Stimulated activated CD4-positive, alpha-beta T cell treated with anti-CD3 and anti-CD28 coated beads, Interleukin-1b, Interleukin-23, amount 100 ng/mL, for 4 hours (primary cell): ENCODE results near the gene RASL11A.
"Not testable (repeated sequence)": the region's sequence is repeated elsewhere in the genome, so short reads cannot be mapped to it uniquely, and the experiment has no call there.

Source experiments
- DNase-seq, 2 donors: peaks; one replicate each; pipeline ENCODE4 v3.0.0-alpha.2; 2020; ENCODE audit warnings: low read depth in 2 of 2

The RASL11A gene

GRCh38 chr13:27270594-27271520 is at the start of gene RASL11A:
Gene RASL11A (plus strand): TSS chr13:27270830. CDS start chr13:27270945, 115 bp downstream.
- peak; percentile 69 to 75 for DNase-seq

- not testable (repeated sequence) for DNase-seq
Measured at GRCh38 chr13:27222100-27222499, 48.5 kb upstream of the RASL11A start.

DNA sequence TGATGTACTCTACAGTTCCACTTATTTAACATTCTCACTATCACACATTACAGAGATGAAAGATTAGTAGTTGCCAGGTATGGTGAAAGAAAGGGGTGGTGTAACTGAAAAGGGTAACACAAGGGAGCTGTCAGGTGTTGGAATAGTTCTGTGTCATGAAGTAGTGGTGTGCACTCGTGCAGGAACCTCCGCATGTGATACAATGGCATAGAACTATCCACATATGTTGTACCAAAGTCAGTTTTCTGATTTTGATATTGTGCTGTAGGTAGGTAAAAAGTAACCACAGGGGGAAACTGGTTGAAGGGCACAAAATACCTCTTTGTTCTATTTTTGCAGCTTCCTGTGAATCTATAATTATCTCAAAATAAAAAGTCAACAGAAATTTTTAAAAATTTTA is 43.6 kb upstream of the RASL11A start:
- no peak for DNase-seq

GRCh38 chr13:27228131-27228530 is 42.5 kb upstream of the RASL11A start:
- DNase-seq, result no peak

GRCh38 chr13:27229642-27230041 is 41.0 kb upstream of the RASL11A start:
- DNase-seq, result no peak

- no peak for DNase-seq
Measured at GRCh38 chr13:27233964-27234363, 36.7 kb upstream of the RASL11A start.

GRCh38 chr13:27236478-27236877 is 34.2 kb upstream of the RASL11A start:
- no peak for DNase-seq

DNA sequence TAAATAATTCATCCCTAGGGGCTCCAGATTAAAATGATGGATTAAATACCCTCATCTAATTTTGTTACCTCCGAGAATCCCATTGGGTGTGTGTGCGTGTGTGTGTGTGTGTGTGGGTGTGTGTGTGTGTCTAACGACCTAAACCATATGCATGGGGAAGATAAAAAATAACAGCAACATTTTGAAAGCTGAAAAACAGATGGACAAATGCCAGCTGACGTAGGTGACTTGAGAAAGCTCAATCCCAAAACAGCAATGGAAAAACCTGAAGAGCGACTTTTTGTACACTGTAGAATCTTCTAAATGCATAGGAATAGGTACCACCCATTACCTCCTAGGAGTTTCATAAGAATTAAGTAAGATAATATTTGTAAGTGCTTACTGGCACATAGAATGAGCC is 27.9 kb upstream of the RASL11A start:
- no peak for DNase-seq

DNA sequence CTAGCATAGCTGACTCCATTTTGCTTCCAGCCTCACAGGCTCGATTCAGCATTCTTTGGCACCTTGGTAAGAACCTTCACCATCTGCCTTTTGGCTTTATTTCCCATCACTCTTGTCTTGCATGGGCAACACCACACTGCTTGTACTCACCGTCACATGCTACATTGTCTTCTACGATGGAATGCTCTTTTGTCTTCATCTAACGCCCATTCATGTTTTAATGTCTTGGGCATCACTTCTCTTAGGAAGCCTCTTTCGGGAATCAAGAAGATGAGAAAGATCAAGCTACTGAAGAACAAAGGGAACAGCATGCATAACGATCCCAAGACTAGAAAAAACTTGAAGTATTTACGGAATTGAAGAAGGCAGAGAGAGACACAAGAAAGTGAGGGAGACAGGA is 25.0 kb upstream of the RASL11A start:
- DNase-seq, result no peak

- no peak for DNase-seq
Measured at GRCh38 chr13:27250833-27251165, 19.8 kb upstream of the RASL11A start.

- peak; percentile 86 to 87 for DNase-seq
Measured at GRCh38 chr13:27251166-27252091, 19.2 kb upstream of the RASL11A start, which contains the start of gene RPL21. Gene RPL21 (plus strand): TSS chr13:27251558. CDS start chr13:27253777, 2,219 bp downstream.

- DNase-seq, result no peak
Measured at GRCh38 chr13:27252467-27252866, 18.2 kb upstream of the RASL11A start.

DNA sequence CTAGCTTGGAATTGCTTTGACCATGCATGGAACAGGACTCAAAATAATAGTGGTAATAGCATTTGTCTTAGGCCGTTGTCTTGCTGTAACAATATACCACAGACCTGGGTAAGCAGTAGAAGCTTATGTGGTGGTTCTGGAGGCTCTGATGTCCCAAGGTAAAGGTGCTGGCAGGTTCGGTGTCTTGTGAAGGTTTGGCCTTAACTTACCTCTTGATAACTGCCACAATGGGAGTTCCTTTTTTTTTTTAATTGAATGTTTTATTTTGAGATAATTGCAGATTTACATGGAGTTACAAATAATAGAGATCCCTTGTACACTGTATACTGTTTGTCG is 13.4 kb upstream of the RASL11A start:
- DNase-seq, result no peak

GRCh38 chr13:27257648-27258253 is 12.9 kb upstream of the RASL11A start:
- no peak for DNase-seq

DNA sequence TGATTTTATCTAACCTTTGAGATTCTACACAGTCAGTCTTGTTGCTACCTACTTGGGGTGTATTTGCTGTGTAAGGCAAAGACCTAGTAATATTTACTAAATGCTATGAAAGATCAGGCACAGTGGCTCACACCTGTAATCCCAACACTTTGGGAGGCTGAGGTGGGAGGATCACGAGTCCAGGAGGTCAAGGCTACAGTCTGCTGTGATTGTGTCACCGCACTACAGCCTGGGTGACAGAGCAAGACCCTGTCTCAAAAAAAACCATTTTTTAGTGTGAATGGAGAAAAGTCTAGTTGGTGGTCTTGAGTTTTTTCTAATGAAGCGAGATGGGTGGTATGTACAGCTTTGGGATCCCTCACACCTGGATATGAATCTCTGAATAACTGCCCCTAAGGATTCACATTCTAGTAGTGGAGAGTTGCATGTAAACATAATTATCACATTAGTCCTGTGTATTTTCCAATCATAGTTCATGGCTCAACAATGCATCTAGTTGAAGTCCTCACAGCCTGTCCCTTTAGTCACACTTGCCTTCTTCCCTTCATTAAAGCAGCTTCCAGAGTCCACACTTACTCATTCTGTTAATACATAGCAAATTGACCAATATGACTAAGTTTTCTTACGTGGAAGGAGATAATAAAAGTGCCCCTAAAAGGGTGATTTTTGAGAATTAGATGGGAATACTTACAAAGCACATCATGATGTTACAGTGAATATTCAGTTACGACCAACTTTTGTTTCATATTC is 11.8 kb upstream of the RASL11A start:
- no peak for DNase-seq

GRCh38 chr13:27259831-27260230 is 10.8 kb upstream of the RASL11A start:
- DNase-seq, result no peak

DNA sequence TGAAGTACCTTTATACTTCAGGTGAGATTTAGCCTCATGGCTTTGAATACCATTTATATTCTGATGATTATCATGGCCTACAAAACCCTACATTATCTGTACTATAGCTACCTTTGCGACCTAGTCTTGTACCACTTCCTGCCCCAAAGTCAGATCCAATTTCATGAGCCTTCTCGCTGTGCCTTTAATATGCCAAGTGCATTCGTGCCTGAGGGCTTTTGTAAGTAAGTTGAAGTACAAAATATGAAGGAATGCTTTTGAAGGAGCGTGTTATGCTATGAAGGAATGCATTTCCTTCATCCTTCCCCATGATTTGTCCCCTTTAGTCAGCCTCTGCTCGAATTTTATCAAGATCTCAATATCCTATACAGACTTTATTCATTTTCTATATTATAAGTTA is 9.2 kb upstream of the RASL11A start:
- no peak for DNase-seq

- no peak for DNase-seq
Measured at GRCh38 chr13:27263438-27263837, 7.2 kb upstream of the RASL11A start.

DNA sequence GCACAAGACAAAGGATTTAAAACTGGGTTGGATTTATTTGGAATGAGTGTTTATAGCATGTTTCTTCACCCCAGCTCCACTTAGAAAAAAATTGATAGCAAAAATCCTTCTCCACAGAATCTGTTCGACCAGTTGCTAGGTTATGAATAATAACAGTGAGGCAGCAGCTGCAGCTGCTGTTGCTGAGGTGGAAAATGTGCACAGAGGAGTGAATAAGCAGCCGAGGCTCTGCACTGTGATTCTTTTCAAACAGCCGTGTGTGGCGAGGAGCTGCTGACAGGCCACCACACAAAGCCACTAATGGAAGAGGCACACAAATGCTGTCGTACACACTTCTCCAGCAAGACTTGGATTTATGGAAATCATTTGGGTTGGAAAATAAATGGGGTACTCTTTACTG is 6.4 kb upstream of the RASL11A start:
- DNase-seq, result no peak

GRCh38 chr13:27264648-27265047 is 6.0 kb upstream of the RASL11A start:
- no peak for DNase-seq

DNA sequence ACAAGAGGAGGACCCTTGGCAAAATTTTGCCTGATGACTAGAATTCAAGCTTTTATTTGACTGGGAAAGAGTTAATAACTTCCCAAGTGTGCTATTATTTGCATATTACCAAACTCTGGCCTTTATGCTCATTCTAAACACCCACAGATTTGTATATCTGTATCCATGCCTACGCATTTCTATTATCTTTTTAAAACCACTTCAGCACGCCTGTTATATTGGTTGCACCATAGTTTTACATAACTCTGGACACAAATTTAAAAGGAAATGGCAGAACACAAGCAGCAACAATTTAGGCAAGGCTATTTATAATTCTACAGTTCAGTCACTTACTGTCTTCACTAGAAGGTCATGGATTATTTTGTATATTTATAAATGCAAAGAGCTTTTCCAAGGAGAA is 3.7 kb upstream of the RASL11A start:
- no peak for DNase-seq

GRCh38 chr13:27267596-27267995 is 3.0 kb upstream of the RASL11A start:
- no peak for DNase-seq
